SK-N-SH treated with all-trans-retinoic acid at 6 μM for 48 hours (cell line): ENCODE data around the gene BRAT1.

ENCODE experiments used
- ATAC-seq: fragments of 200-7000 bp; cut with Tn5 transposase; 3 replicates; pipeline ENCODE4 v1.9.1; 2020; ENCODE audit warnings: mild to moderate bottlenecking, moderate library complexity
- BACH2 ChIP-seq: fragments of 250-450 bp; sonication (Bioruptor Pico); IDR thresholded peaks from 2 replicates; pipeline ENCODE4 v1.9.0; 2021; ENCODE audit warnings: mild to moderate bottlenecking, borderline replicate concordance
- CSDC2 ChIP-seq: fragments of 250-450 bp; sonication (Bioruptor Pico); IDR thresholded peaks from 2 replicates; pipeline ENCODE4 v1.5.0; 2020; ENCODE audit warnings: mild to moderate bottlenecking, moderate library complexity
- CSRNP3 ChIP-seq: fragments of 250-450 bp; sonication (Bioruptor Pico); IDR thresholded peaks from 2 replicates; pipeline ENCODE4 v1.5.1; 2021; ENCODE audit warnings: mild to moderate bottlenecking, moderate library complexity
- GLIS3 ChIP-seq: fragments of 250-450 bp; sonication (Bioruptor Pico); IDR thresholded peaks from 2 replicates; pipeline ENCODE4 v1.5.0; 2020; ENCODE audit warnings: mild to moderate bottlenecking, moderate library complexity
- ISL1 ChIP-seq: fragments of 250-450 bp; sonication (Bioruptor Pico); IDR thresholded peaks from 2 replicates; pipeline ENCODE4 v2.1.2; 2022; ENCODE audit warnings: mild to moderate bottlenecking, moderate library complexity
- OSR1 ChIP-seq: fragments of 250-450 bp; sonication (Bioruptor Pico); IDR thresholded peaks from 2 replicates; pipeline ENCODE4 v1.8.0; 2022; ENCODE audit warnings: moderate library complexity, mild to moderate bottlenecking, inconsistent platforms
- POU6F1 ChIP-seq: fragments of 250-450 bp; sonication (Bioruptor Pico); IDR thresholded peaks from 2 replicates; pipeline ENCODE4 v1.8.0; 2021; ENCODE audit warnings: low read depth, mild to moderate bottlenecking, moderate library complexity, borderline replicate concordance
- PPARA ChIP-seq: fragments of 250-450 bp; sonication (Bioruptor Pico); IDR thresholded peaks from 2 replicates; pipeline ENCODE4 v1.5.0; 2020; ENCODE audit warnings: mild to moderate bottlenecking, borderline replicate concordance
- RARB ChIP-seq: fragments of 250-450 bp; sonication (Bioruptor Pico); IDR thresholded peaks from 2 replicates; pipeline ENCODE4 v1.8.0; 2021; ENCODE audit warnings: mild to moderate bottlenecking, moderate library complexity
- SNAI2 ChIP-seq: fragments of 250-450 bp; sonication (Bioruptor Pico); IDR thresholded peaks from 2 replicates; pipeline ENCODE4 v1.5.0; 2020; ENCODE audit warnings: mild to moderate bottlenecking, moderate library complexity
- ZC3H10 ChIP-seq: fragments of 250-450 bp; sonication (Bioruptor Pico); IDR thresholded peaks from 2 replicates; pipeline ENCODE4 v1.5.1; 2021; ENCODE audit warnings: mild to moderate bottlenecking, moderate library complexity
- ZFP3 ChIP-seq: fragments of 250-450 bp; sonication (Bioruptor Pico); IDR thresholded peaks from 2 replicates; pipeline ENCODE4 v1.5.0; 2020; ENCODE audit warnings: mild to moderate bottlenecking, moderate library complexity
- ZNF565 ChIP-seq: fragments of 450-650 bp; formaldehyde crosslinking; conservative IDR thresholded peaks from 2 replicates; pipeline ENCODE4 v1.5.0; 2020; ENCODE audit warnings: low read depth, mild to moderate bottlenecking, moderate library complexity
- ZNF8 ChIP-seq: fragments of 450-650 bp; formaldehyde crosslinking; IDR thresholded peaks from 2 replicates; pipeline ENCODE4 v1.5.0; 2020; ENCODE audit warnings: mild to moderate bottlenecking, moderate library complexity
- TF ChIP-seq, protein P1 (sequence below): fragments of 250-450 bp; sonication (Bioruptor Pico); IDR thresholded peaks from 2 replicates; pipeline ENCODE4 v1.5.0; 2020; ENCODE audit warnings: mild to moderate bottlenecking, moderate library complexity
- TF ChIP-seq, protein P2 (sequence below): fragments of 250-450 bp; sonication (Bioruptor Pico); IDR thresholded peaks from 2 replicates; pipeline ENCODE4 v1.5.1; 2020; ENCODE audit warnings: low read depth, mild to moderate bottlenecking, moderate library complexity

Gene BRAT1

DNA sequence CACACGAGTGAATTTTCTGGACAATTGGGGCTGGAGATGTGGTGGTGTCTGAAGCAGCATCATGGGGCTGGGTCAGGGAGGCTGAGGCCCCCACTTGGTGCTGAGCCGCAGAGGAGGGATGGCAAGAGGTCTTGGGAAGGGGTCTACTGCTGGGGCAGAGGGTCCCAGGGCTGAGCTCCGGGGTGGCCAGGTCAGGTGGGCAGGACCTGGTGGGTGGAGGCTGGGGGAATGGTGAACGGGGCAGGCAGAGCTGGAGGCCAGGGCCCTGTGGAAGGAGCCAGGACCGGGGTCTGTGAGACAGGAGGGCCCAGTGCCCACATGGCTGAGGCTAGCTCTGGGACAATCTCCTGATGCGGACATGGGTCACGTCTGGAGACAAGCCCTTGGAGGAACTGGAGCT, 56.1 kb downstream of the BRAT1 start (continued):
- TF ChIP-seq, protein P1, sequence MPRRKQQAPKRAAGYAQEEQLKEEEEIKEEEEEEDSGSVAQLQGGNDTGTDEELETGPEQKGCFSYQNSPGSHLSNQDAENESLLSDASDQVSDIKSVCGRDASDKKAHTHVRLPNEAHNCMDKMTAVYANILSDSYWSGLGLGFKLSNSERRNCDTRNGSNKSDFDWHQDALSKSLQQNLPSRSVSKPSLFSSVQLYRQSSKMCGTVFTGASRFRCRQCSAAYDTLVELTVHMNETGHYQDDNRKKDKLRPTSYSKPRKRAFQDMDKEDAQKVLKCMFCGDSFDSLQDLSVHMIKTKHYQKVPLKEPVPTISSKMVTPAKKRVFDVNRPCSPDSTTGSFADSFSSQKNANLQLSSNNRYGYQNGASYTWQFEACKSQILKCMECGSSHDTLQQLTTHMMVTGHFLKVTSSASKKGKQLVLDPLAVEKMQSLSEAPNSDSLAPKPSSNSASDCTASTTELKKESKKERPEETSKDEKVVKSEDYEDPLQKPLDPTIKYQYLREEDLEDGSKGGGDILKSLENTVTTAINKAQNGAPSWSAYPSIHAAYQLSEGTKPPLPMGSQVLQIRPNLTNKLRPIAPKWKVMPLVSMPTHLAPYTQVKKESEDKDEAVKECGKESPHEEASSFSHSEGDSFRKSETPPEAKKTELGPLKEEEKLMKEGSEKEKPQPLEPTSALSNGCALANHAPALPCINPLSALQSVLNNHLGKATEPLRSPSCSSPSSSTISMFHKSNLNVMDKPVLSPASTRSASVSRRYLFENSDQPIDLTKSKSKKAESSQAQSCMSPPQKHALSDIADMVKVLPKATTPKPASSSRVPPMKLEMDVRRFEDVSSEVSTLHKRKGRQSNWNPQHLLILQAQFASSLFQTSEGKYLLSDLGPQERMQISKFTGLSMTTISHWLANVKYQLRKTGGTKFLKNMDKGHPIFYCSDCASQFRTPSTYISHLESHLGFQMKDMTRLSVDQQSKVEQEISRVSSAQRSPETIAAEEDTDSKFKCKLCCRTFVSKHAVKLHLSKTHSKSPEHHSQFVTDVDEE (CRISPR knock-in tag), result no peak
- no peak for TF ChIP-seq GLIS3
- TF ChIP-seq, all 23 proteins: peak for 0

DNA sequence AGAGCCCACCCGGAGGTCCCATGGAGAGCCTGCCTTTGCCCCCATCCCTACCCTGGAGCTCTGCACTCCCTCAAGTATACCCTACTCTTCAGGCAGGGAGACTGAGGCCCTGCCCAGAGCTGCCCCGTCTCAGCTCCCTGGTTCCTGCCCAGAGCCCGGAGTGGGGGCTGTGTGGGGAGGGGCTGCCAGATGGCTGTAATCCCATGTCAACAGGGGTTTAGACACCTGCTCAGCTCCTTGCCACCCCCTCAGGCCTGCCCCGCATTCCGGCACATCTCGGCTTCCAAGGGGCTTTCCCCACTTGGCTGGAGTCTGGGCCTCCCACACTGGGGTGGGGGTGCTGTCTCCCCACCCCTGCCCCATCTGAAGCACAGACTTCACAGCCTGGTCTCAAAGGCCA, 56.6 kb downstream of the BRAT1 start:
- TF ChIP-seq, protein P1 (CRISPR knock-in tag), result no peak
- TF ChIP-seq BACH2 (no peak), OSR1 (CRISPR knock-in tag) (no peak), ZNF565 (CRISPR knock-in tag) (no peak), POU6F1 (CRISPR knock-in tag) (no peak), CSRNP3 (no peak)
- ATAC-seq, result no peak

DNA sequence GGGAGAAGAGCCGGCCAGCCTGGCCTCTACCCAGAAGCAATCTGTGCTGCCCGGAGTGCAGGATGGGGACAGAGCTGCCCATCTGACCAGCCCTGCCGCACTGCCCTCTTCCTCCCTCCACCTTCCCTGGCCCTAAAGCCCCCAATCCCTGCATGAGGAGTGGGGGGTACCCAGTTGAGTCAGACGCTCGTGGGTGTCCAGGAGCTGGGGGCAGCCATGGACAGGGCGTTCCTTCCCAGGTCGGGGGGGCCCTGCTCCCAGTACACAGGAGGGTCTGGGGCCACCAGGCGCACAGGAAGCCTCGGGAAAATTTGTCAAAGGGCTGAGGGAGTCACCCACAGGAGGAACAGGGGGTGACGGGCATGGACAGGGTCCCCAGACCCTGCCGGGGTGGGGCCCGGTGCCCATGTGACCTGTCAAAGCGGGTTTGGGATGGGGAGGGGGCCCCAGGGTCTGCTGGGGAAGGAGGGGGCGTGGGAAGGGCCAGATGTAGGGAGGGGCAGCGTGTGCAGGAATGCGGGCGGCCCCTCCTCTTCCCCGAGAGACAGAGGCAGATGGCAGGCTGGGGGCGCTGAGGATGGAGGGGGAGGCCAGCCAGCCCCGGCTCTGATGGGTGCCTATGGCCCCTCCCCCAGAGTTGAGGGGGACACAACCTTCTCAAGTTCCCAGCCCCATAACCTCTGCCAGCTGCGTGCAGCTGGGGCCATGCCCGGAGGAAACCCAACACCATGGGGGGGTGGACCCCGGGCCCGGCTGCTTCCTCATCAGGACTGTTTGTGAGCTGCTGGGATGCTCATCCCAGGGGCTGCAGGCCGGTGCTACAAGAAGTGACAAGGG, 57.6 kb downstream of the BRAT1 start:
- no peak for ATAC-seq

DNA sequence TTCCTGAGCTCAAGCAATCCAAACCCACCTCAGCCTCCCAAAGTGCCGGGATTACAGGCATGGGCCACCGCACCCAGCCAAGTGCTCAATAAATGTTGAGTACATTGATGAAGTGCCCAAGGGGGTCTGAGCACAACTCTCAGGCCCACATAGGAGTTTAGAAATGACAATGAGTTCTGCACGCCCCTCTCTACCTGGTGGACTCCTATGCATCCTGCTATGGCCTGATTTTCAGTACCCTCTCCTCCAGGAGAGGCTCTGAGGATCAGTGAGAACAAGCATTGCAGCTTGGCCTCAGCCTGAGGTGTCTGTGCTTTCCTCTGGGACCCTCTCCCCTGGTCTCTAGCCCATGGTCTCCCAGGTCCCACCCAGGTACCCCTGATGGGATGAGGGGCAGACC, 58.3 kb downstream of the BRAT1 start:
- TF ChIP-seq ZFP3 (CRISPR knock-in tag) (peak; percentile 98), SNAI2 (no peak)
- TF ChIP-seq, all 23 proteins: peak for 1
- no peak for ATAC-seq

More for the DNA sequence above, 57.6 kb downstream of the BRAT1 start:
- TF ChIP-seq ZNF565 (CRISPR knock-in tag), result no peak

GRCh38 chr7:2496375-2496774, 58.9 kb downstream of the BRAT1 start:
- no peak for ATAC-seq
- TF ChIP-seq ISL1 (CRISPR knock-in tag), result no peak

- no peak for TF ChIP-seq RARB (CRISPR knock-in tag)
- TF ChIP-seq ZNF8 (CRISPR knock-in tag), result no peak
- no peak for TF ChIP-seq GLIS3
- no peak for TF ChIP-seq ZC3H10 (CRISPR knock-in tag)
- TF ChIP-seq, protein P1 (CRISPR knock-in tag), result no peak
- TF ChIP-seq PPARA (CRISPR knock-in tag), result no peak
- TF ChIP-seq, protein P2, sequence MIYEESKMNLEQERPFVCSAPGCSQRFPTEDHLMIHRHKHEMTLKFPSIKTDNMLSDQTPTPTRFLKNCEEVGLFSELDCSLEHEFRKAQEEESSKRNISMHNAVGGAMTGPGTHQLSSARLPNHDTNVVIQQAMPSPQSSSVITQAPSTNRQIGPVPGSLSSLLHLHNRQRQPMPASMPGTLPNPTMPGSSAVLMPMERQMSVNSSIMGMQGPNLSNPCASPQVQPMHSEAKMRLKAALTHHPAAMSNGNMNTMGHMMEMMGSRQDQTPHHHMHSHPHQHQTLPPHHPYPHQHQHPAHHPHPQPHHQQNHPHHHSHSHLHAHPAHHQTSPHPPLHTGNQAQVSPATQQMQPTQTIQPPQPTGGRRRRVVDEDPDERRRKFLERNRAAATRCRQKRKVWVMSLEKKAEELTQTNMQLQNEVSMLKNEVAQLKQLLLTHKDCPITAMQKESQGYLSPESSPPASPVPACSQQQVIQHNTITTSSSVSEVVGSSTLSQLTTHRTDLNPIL (CRISPR knock-in tag), result no peak
- no peak for TF ChIP-seq ISL1 (CRISPR knock-in tag)
- TF ChIP-seq CSDC2 (CRISPR knock-in tag), result no peak
- TF ChIP-seq, all 23 proteins: peak for 0
- peak; percentile 5; the same call in 1 of the 3 replicates for ATAC-seq
These were observed 59.7 kb downstream of the BRAT1 start for GRCh38 chr7:2495418-2496299.
